Daoy (cell line): ENCODE measurements around the gene SMAP2. TPM values are rescaled to one million over a fixed set of nuclear protein-coding genes. Genes with fewer than 3 reads are reported as not detected.
"Not testable (repeated sequence)": the region's sequence is repeated elsewhere in the genome, so short reads cannot be mapped to it uniquely, and the experiment has no call there.

Source experiments
- DNase-seq: peaks from one replicate; pipeline ENCODE4 v3.0.0-alpha.2; 2015; ENCODE audit warnings: low read depth
- total RNA-seq: library from RNA; depleted of rRNA; stranded (reverse); fragments of >200 nt; shearing (Covaris generic); gene quantifications from 2 replicates; pipeline ENCODE4 v1.2.3, GENCODE V29; 2014; rRNA removed

The SMAP2 gene
- total RNA-seq, result 26.9 and 30.8 TPM in 2 replicates

DNA sequence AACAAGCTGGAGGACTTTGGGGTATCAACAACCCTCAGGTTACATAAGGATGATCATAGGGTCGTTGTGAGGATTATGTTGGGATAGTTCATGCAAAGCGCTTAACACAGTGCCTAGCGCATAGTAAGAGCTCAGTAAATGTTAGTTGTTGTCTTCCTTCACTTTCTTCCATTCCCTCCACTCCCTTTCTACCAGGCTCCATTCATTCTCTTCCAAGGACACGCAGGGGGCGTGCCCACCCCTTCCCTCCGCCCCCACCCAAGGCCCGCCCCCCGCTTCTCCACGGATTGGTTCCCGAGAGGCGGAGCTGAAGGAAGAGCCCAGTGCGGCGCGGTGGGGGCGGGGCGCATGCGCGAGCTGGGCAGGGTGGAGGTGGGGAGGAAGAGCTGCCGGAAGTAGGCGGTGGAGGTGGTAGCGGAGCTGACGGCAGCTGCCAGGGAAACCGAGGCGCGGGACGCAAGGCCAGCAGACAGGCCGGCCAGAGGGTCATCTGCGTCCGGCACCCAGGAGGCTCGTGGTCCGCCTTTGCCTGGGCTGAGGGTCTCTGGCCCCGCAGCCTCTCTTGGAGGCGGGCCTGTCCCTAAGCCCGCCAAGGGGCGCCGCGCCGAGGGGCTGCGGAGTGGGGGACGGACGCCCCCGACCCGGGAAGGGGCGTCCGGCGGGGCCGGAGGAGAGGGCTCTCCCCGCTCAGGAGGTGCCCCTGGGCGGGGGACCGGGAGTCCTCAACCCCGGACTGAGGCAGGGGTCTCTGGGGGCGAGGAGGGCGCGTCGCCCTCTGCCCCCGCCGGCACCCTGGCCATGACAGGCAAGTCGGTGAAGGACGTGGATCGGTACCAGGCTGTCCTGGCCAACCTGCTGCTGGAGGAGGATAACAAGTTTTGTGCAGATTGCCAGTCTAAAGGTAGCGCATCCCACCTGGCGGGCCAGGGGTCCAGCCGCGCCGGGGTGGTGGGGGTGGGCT, at the start of gene SMAP2:
Gene SMAP2, plus strand, starts transcription at position 405 of the 961 bp plus-strand sequence. Its CDS starts 394 bp downstream, at position 799.
- peak; percentile 99 for DNase-seq

DNA sequence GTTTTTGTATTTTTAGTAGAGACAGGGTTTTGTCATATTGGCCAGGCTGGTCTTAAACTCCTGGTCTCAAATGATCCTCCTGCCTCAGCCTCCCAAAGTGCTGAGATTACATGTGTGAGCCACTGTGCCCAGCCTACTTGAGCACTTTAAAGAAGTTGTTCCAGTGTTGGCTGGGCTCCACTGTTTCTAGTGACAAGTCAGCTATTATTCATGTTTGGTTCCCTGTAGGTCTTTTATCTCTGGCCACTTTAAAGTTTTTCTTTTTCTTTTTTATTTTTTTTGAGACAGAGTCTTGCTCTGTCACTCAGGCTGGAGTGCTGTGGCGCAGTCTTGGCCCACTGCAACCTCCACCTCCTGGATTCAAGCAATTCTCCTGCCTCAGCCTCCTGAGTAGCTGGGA, 42.1 kb upstream of the SMAP2 start:
- not testable (repeated sequence) for DNase-seq

DNA sequence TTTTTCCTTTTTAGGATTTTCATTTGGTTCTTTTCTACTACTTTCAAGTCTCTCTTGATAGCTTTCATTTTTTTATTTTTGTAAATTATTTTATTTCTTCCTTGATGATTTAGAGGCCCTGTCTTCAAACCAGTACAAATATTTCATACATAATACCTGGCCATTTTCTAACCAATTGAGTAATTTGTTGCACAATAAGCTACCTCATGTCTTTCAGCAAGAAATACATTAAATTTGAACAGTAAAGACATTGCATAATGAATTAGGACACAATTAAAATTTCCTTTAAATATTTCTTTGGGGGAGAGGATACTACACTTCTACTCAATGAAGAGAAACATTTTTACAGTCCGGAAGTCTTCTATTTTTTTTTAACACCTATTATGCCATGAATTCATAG, 40.8 kb upstream of the SMAP2 start:
- DNase-seq, result no peak

DNA sequence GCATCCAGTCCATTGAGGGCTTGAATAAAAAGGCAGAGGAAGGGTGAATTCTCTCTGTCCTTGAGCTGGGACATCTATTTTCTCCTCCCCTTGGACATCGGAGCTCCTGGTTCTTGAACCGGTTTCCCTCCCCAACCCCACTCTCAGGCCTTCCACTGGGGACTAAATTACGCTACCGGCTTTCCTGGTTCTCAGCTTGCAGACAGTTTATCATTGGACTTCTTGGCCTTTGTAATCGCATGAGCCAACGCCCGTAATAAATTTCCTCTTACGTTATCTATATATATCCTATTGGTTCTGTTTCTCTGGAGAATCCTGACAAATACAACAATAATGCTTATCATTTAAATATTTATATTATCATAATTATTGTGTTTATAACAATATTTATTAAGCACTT, 36.1 kb upstream of the SMAP2 start:
- no peak for DNase-seq

DNA sequence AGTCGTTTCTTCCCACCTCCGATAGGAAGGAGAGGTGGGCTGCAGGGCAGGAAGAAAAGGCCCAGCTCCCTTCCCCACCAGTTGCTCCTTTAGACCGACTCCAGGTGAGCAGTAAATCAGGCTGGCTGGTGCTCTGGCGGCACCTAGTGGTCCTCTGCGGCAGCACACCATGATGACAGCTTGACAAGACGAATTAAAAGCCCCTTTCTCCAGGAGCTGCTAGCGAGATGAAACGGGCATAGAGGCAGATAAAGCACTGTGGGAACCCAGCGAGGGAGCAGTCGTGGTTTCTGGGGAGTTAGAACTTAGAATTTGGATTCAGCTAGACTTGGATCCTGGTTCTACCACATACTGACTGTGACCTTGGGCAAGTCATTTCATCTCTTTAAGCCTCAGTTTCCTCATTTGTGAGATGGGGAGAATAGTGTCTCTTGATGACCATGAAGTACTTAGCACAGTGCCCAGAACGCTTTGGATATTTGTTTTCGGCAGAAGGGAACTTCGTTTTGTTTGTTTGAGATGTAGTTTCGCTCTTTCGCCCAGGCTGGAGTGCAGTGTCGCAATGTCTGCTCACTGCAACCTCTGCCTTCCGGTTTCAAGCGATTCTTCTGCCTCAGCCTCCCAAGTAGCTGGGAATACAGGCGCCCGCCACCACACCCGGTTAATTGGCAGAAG, 34.6 kb upstream of the SMAP2 start:
- DNase-seq, result peak; percentile 89

DNA sequence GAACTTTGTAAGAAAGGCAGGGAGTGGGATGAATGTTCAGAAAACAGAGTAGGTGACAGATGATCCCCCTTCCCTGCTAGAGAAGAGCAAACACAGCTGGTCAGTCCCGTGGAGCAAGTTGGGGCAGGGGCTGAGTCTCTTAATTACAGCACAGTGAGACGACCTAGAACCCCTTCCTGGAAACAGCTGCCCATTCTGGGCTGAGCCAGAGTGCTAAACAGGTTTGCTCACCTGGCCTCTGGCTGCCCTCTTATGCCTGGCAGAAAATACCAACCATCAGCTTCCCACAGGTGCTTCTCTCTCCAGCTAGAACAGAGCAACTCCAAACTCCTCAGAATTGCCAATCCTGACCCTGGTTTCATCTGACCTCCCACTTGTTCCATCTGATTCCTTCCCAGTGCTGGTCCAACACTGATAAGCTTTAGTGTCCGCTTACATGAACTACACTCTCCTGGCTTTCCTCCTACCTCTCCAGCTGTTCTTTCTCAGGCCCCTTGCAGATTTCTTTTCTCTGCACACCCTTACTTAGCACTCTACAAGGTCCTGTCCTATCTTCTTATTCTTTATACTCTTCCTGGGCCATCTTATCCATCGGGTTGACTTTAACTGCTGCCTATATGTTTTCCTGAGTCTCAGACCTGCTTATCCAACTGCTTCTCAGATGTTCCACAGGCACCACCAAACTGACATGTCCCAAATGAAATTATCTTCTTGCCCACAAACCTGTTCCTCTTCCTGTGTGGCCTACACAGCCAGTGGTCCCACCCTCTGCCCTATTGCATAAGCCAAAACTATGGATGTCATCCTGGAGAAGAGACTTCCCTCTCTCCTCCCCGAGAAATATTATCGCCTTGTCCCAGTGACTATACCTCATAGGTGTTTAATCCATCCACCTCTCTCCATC, 33.9 kb upstream of the SMAP2 start:
- no peak for DNase-seq

DNA sequence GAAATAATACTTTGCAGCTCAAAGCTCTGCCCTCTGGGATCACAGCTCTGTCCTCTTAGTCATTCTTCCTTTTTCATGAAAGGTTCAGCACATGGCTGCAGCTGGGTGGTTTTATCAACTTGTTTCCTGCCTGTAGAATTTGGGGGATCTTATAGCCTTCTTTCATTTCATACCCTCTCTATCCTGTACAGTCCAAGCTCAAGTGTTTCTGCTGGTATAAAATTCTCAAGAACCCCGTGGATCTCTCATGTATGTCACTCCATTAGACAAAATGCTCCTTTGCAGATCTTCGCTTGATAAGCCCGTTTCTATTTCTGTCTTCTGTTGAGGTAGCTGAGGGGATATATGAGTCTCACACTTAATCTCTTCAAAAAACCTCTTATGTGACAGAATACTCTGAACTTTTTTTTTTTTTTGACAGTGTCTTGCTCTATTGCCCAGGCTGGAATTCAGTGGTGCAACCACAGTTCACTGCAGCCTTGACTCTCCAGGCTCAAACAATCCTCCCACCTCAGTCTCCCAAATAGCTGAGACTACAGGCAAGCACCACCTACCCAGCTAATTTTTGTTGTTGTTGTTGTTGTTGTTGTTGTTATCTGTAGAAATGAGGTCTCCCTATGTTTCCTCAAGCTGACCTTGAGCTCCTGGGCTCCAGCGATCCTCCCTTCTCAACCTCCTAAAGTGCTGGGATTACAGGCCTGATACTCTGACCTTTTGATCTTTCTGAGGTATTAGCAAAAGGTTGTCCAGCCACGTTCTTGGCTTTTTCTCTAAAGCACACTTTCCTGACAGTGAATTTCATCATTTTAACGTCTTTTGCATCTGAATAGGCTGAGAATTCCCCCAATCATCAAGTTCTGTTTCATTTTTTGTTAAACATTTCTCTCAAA, 31.8 kb upstream of the SMAP2 start:
- DNase-seq, result no peak

DNA sequence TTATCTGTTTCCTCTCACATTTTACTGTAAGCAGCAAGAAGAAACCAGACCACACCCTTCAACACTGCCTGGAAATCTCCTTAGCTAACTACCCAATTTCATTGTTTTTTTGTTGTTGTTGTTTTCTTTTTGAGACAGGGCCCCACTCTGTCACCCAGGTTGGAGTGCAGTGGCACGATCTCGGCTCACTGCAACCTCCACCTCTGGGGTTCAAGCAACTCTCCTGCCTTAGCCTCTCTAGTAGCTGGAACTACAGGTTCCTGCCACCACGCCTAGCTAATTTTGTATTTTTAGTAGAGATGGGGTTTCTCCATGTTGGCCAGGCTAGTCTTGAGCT, 31.2 kb upstream of the SMAP2 start:
- not testable (repeated sequence) for DNase-seq

DNA sequence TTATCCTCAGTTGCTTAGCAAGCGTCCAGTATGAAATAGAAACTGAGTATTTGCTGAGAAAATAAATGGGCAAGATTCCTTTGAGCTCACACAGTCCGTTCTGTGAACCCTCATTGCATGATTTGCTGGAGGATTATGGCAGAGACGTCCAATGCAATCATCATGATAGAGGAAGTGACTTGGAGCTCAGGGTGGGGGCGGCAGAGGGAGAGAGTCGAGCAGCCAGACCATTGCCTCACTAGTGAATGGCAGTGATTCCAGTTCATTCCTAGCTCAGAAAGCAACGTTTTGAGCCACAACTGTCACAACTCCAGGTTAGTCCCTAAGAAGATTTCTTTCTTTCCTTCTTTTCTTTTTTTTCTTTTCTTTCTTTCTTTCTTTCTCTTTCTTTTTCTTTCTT, 28.9 kb upstream of the SMAP2 start:
- peak; percentile 50 for DNase-seq

DNA sequence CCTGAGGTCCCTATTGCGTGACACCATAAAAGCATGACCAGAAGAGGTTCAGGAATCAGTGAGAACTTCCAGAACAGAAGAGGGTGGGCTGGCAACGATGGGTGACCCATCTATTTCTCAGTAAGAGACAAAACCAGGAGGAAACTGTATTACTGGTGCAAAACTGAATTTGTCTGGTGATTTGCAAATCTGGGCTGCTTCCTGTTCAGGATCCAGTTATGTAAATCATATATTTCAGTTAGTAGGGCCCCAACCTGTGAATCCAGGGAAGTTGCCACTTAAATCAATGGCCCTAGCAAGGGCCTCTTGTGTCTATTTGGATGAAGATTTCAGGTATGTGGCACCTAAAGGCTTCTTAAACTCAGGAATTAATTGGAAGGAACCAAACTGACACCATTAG, 23.1 kb upstream of the SMAP2 start:
- DNase-seq, result no peak

DNA sequence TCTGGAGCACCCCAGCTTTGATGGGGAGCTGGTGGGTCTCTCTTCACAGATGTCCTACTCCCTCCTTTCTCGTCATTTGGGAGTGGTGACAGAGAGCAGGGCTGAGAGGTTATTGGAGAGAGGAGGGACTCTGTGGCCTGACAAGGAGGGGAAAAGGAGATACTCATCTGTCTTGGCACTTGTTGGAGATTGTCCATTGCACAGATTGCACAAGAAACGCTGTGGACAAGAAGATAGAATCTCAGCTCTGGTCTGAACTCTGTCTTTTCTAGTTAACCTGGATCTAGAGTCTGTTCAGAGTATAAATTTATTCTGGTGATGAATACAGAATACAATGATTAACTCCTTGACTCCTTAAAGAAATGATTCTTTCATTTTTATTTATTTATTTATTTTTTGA, 22.4 kb upstream of the SMAP2 start:
- no peak for DNase-seq

DNA sequence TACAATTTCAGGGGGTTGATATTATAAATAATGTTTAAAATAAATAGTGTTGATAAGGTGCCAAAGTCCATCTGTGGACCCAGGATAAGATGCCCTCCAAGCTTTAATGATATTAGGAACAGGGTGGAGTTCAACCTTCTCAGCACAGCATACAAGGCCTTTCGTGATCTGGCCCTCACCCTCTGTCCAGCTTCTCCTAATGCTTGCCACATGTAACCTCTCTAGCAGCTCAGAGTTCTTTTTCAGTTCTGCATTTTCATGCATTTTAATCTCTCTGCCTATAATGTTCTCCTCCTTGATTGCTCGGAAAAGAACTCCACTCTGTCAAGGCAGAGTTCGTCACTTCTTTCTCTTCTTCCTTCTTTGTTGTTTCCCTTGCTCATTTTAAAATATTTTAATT, 21.4 kb upstream of the SMAP2 start:
- DNase-seq, result no peak

DNA sequence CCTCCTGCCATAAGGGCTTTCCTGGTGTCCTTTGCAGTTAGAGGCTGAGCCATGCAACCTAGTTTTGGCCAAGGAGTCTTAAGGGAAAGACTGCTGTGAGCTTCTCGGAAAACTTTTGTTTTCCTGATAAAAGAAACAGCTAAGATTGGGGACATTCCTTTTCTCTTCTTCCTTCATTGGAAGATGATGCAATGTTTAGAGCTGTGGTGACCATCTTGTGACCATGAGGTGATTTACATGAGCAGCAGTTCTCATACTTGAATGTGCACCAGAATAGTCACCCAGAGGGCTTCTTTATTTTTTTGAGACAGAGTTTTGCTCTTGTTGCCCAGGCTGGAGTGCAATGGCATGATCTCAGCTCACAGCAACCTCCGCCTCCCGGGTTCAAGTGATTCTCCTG, 20.4 kb upstream of the SMAP2 start:
- no peak for DNase-seq

DNA sequence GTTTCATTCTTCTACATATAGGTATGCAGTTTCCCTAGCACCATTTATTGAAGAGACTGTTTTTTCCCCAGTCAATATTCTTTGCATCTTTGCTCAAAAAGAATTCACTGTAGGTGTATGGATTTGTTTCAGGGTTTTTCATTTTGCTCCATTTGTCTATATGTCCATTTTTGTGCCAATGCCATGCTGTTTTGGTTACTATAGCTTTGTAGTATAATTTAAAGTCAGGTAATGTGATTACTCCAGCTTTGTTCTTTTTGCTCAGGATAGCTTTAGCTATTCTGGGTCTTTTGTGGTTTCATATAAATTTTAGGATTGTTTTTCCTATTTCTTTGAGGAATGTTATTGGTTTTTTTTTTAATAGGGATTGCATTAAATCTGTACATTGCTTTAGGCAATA, 15.9 kb upstream of the SMAP2 start:
- no peak for DNase-seq

DNA sequence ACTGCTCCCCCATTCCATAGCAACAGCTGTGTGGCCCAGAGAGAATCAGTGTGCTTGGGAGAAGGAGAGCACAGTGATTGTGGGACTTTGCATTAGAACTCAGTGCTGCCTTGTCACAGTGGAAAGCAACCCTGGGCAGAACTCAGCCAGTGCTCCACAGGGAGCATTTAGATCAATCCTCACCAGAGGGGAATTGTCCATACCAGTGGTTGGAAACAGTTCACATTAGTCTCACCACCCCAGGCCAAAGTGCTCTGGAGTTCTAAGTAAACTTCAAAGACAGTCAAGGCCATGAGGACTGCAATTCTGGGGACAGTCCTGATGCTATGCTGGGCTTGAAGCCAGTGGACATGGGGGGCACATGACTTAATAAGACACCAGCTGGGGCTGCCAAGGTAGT, 12.9 kb upstream of the SMAP2 start:
- DNase-seq, result no peak

DNA sequence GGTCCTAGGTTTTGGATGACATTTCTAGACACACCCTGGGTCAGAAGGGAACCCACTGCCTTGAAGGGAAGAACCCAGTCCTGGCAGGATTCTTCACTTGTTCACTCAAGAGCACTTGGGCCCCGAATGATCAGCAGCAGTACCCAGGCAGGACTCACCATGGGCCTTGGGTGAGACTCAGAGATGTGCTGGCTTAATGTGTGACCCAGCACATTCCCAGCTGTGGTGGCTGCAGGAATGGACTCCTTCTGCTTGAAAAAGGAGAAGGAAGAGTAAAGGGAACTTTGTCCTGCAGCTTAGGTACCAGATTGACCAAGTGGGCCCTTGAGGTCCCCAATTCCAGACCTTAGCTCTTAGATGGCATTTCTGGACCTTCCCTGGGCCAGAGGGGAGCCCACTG, 12.3 kb upstream of the SMAP2 start:
- DNase-seq, result no peak

DNA sequence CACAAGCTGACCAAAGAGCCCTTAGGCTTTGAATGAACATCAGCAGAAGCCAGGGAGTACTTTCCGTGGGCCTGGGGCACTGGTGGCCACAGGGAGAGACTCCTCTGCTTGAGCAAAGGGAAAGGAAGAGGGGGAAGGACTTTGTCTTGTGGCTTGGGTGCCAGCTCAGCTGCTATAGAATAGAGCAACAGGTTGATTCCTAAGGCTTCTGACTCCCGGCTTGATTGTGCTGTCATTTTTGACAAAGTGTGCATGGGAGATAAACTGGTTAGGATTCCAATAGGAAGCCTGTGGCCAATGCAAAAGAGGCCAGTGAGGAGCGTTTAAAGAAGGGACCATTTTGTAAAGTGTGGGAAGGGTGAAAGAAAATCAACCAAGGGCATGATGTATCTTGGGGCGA, 11.9 kb upstream of the SMAP2 start:
- DNase-seq, result no peak

DNA sequence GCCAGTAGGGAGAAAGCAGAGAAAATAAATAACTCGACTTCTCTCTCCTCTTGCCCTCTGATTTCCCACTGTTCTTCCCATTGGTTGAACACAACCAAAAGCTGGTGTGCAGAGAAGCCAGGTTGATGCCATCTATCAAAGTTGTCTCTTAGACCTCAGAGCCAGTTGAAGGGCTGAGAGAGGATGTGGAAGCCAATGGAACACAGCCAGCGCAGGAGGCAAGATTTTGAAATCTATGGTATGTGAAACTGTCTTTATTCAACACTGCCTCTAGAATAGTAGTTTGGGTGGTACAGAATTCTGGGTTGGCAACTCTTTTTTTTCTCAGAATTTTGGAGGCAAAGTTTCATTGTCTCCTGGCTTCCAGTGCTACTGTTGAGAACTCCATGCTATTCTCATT, 11.3 kb upstream of the SMAP2 start:
- no peak for DNase-seq

DNA sequence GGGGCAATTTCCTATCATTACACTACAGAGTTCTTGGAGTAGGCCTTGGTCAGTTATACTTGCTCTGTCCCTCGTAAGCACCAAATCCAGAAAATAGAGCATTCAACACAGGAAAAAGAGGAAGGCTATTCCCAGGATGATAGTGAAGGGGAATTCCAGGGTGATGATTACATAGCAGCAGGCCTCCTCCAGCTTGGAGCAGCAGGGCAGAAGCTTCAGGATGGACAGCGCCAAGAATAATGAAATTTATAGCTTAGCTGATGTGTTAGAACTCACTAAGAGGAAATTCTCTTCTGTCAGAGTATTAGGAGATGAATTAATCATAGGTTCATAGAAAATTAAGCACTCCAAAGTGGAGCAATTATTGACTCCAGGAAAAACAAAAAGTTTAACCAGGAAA, 10.8 kb upstream of the SMAP2 start:
- peak; percentile 61 for DNase-seq

DNA sequence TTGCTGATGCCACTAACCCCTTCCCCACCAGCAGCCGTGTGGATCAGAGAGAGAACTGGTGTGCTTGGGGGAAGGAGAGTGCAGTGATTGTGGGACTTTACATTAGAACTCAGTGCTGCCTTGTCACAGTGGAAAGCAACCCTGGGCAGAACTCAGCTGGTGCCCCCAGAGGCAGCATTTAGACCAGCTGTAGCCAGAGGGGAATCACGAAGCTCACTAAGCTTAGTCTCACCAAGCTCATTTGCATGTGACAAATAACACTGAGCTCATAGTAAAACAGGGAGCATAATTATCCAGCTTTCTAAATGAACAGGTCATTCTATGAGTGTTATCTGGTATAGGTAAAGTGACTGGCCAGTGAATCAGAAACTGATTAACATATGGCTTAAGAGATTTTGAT, 9.8 kb upstream of the SMAP2 start:
- peak; percentile 38 for DNase-seq

DNA sequence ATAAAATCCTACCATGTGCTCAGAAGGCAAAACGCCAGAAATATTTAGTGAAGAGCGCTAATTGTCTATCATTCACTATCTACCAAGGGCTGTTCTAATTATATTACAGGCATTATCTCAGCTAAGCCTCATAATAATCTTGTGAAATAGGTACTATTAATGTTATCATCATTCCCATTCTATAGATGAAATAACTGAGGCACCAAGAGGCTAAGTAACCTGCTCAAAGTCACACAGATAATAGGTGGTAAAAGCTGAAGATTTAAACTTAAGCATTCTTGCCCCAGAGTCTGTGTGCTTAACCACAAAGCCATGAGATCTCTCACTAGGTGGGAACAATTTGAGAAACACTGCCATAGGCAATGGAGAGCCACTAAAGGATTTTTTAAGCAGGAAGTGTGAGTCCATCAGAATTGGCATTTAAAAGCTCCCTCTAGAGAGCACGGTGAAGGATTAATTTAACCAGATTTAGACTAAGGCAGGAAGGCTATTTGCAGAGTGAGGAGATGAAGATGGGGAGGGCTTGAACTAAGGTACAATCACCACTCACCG, 1.7 kb upstream of the SMAP2 start:
- DNase-seq, result no peak
